Stimulated activated CD4-positive, alpha-beta T cell treated with anti-CD3 and anti-CD28 coated beads, Interleukin-4, amount 100 ng/mL, for 48 hours (primary cell): ENCODE results near the gene ITIH2.
"Not testable (repeated sequence)": the region's sequence is repeated elsewhere in the genome, so short reads cannot be mapped to it uniquely, and the experiment has no call there.

Experiments
- DNase-seq, 2 donors: peaks; one replicate each; pipeline ENCODE4 v3.0.0-alpha.2; 2020; ENCODE audit warnings: low read depth in 2 of 2

Gene ITIH2, protein sequence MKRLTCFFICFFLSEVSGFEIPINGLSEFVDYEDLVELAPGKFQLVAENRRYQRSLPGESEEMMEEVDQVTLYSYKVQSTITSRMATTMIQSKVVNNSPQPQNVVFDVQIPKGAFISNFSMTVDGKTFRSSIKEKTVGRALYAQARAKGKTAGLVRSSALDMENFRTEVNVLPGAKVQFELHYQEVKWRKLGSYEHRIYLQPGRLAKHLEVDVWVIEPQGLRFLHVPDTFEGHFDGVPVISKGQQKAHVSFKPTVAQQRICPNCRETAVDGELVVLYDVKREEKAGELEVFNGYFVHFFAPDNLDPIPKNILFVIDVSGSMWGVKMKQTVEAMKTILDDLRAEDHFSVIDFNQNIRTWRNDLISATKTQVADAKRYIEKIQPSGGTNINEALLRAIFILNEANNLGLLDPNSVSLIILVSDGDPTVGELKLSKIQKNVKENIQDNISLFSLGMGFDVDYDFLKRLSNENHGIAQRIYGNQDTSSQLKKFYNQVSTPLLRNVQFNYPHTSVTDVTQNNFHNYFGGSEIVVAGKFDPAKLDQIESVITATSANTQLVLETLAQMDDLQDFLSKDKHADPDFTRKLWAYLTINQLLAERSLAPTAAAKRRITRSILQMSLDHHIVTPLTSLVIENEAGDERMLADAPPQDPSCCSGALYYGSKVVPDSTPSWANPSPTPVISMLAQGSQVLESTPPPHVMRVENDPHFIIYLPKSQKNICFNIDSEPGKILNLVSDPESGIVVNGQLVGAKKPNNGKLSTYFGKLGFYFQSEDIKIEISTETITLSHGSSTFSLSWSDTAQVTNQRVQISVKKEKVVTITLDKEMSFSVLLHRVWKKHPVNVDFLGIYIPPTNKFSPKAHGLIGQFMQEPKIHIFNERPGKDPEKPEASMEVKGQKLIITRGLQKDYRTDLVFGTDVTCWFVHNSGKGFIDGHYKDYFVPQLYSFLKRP

DNA sequence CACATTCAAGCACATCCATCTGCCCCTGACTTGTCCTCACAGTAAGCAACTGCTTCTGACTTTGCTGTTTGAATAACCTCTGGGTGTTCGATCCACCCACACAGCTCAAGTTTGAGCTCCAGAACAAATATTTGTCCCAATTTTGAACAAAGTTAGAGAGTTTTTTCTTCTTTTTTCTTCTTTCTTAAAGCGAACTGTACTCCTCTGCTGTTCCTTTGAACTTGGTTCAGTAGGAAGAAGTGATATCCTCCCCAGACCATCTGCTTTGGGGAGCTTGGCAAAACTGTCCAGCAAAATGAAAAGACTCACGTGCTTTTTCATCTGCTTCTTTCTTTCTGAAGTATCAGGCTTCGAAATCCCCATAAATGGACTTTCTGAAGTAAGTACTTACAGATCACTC lies at the start of gene ITIH2:
Gene ITIH2, plus strand, starts transcription at position 177 of the 400 bp plus-strand sequence. Its CDS starts 119 bp downstream, at position 296.
- DNase-seq, result no peak

DNA sequence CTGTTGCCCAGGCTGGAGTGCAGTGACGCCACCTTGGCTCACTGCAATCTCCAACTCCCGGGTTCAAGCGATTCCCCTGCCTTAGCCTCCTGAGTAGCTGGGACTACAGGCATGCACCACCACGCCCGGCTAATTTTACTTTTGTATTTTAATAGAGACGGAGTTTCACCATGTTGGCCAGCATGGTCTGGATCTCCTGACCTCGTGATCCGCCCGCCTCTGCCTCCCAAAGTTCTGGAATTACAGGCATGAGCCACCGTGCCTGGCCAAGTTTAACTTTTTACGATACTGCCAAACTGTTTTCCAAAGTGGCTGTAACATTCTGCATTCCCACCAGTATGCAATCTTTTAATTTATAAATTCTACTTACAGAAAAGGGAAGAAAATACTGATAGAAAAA lies 46.0 kb upstream of the ITIH2 start:
- DNase-seq, result not testable (repeated sequence)

DNA sequence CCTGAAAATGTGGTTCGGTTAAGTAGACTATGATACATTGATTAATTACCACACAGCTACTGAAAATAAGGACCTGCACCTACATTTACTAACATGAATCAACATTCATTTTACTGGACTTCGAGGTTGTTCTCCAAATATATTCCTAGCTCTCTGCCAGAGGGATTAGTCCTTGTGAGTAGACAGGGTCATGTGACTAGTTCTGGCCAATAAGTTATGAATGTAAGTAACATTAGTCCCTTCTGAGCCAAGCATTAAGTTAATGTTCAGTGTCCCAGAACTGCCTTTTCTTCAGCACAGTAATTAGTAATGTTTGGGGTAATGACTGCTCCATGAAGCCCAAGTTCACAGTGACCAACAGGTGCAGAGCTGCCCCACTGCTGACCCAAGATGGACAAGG lies 45.6 kb upstream of the ITIH2 start:
- no peak for DNase-seq

DNA sequence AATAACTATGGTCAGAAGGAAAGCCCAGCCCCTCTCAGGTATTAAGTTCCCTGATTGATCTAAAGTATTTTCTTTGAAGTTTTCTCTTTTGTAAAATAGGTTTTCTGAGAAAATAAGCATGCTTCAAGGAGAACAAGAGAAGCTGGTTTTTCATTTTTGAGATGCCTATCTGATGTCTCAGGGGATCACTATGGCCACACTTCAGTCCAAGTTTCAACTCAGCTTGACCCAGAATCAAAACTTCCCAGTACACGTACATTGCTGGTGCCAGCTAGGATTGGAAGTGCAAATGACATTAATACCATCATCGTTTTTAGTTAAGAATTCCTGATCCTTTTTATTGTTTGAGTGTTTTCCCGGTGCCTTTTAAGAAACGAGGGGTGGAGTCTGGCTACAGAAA lies 43.6 kb upstream of the ITIH2 start:
- no peak for DNase-seq

DNA sequence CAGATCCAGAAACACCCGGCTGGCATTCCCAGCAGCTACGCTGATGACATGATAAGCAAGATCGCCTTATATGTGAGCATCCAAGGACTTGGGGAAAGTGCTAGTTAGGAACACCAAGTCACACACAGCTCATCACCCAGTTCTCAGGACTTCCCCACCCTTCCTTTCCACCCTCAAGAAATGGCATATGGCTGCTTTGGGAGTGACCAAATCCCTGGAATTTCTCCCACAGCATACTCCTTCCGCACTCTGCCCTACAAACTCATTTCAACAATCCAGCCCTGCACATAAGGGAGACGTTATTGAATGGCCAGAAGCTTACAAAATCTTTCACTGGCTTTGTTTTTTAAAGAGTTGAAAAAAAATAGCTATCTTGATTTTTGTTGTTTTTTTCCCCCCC lies 40.6 kb upstream of the ITIH2 start:
- no peak for DNase-seq

DNA sequence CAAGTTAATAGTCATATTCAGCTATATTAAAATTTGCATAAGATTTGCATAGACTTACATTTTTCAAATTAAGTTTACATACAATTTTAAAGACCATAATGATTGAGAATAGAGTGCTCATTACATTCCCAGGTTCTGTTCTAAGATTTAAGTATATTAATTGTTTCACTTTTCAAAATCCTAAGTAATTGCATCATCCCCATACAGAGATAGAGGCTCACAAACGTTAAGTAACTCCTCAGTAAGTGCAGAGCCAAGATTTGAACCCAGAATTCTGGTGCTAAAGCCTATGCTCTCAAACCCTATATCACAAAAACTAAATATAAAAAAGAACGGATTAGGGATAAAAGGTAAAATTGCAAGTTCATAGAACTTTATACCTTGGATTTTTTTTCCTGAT lies 38.4 kb upstream of the ITIH2 start:
- no peak for DNase-seq

DNA sequence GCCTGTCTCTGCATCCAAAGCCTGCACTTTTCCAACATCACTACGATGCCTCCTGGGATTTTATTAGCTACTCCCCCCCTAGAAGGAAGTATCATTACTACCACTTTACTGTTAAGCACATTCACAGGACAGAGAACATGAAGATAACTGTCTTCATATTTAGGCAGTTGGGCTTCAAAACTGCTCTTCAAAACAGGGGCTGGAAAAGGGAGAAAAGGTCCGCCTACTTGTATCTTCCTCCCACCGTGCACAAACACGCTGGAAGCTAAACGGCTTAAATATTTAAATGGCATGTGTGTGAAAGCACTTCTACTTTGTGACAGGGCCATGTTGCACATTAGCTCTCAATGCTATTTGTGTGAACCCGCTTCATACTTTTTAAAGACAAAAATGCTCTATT lies 37.3 kb upstream of the ITIH2 start:
- DNase-seq, result no peak

DNA sequence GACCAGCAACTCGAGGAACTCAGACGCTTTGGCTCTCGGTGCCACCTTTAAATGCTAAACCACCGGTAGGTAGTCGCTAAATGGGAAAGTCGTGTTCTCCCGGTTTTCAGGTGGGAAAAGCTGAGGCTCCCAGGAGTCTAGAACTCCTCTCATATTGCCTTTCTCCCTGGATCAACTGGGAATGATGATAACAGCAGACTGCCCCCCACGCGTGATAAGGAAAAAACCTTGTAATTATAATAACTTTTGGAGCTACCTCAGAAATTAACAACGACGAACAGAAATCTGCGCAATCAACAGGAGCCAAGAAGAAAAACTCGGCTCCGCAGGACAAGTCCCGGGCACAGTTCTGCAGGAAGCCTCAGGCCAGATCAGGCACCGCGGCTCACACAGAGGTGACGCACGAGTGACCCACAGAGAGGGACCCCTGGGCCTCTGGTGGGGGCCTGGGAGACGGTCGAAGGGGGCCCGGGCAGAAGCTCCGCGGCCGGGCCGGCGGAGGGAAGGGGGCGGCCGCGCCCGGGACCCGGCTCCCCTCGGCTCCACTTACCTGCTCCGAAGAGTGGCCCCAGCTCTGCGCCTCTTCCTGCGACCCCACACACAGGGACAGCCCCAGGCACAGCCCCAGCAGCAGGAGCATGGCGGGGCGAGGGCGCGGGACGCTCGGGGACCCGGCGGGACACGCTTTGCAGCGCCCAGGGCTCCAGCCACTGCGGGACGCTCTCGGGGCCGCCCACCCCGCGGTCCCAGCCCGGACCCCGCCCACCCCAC lies 36.7 kb upstream of the ITIH2 start, which contains the start of gene ITIH5:
Gene ITIH5, minus strand, starts transcription at position 714 of the 771 bp plus-strand sequence. Its CDS starts 74 bp downstream, at position 640.
- no peak for DNase-seq

DNA sequence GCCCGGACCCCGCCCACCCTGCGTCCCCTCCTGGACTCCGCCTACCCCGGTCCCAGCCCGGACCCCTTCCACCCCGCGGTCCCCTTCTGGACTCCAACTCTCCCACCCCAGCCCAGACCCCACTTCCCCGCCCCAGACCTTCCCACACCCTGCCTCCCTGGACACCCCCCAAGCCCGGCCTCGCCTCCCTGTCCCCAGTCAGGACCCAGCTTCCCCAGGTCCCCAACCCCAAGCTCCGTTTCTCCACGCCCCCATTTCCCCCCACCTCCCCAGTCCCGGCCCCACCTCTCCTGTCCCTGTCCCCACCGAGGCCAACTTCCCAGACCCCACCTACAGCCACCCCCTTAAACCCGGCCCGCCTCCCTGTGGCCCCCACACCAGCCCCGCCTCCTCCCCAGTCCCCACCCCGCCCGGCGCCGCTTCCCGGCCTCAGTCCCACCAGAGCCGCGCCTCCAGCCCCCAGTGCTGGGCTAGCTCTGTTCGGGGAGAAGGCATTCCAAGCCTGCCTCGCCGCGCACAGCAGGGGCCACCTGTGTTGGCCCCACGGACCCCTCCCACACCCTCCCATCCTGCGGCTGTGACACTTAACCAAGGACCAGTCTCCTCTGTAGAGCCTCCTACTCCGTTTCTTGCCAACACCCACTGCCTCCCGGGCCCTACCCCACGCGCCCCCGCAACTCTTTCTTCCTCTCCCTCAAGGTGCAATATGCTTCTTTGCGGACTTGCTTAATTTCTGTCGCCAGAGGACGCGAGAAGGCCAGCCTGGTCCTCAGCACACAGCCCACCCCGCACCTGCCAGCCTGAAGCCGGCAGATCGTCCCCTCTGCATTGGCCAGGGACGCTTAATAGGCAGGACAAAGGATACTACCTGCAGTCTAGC lies 35.6 kb upstream of the ITIH2 start:
- no peak for DNase-seq

DNA sequence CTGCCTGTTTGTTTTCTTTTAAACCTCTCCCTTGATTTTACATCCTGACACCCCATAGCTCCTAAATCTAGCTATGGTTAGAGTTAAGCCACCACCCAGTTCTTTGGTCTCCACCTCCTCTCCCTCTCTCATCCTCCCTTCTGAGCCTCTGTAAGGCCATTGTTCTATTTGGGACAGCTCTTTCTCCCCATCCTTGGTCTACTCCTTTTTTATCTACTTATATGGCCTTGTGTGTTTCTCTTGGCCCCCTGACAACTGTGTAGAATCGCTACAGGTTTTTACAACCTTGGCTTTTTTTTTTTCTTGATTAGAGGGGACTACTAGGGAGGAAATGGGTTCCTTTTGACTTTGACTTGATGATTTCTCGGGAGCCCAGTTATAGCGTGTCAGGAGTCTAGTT lies 33.0 kb upstream of the ITIH2 start:
- no peak for DNase-seq

DNA sequence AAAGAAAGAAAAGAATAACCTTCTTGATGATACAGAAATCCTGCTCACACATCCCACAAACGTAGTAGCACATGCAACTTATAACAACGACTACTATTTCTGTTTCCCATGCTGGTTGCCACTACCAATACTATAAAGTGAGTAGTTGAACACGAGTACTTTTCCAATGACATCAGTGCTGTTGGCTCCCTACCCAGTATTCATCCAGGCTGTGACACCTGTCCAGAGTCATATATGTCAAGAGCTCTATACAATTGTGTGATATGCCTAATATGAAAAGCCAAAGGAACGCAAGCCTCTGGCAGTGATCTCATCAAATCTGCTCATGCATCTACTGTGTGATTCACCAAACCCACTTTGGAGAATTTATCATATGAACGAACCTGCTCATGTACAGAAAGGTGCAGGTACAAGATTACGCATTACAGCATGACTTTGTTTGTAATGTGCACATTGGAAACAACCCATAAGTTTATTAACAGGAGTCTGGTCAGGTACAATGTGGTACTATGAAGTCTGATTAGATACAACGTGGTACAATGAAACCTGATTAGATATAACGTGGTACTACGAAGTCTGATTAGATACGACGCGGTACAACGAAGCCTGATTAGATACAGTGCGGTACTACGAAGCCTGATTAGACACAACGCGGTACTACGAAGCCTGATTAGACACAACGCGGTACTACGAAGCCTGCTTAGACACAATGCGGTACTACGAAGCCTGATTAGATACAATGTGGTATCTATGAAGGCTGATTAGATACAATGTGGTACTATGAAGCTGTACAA lies 30.6 kb upstream of the ITIH2 start:
- DNase-seq, result no peak

DNA sequence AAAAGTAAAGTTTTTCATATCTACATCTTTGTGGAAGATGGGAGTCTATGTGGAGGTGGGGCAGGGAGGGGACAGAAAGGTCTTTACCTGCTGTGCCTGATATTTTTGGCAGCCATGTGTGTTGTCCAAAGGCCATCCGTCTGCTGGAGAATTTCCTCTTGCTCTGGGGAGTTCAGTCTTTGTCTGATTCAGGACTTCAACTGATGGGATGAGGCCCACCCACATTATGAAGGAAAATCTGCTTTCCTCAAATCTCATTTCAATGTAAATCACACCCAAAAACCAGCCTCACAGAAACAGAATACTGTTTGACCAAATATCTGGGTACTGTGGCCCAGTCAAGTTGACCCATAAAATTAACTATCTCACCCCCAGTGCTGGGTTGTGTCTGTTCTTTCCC lies 23.9 kb upstream of the ITIH2 start:
- DNase-seq, result no peak

DNA sequence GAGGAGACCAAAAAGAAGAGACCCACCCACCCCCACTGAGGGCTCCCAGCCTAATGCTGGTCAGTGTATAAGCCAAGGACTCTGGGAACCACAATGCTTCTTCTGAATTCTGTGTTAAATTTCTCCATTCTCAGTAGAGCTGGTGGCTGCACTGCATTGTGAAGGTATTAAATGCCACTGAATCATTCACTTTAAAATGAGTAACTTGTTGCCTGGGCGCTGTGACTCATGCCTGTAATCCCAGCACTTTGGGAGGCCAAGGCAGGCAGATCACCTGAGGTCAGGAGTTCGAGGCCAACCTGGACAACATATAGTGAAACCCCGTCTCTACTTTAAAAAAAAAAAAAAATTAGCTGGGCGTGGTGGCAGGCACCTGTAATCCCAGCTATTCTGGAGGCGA lies 23.0 kb upstream of the ITIH2 start:
- DNase-seq, result not testable (repeated sequence)

DNA sequence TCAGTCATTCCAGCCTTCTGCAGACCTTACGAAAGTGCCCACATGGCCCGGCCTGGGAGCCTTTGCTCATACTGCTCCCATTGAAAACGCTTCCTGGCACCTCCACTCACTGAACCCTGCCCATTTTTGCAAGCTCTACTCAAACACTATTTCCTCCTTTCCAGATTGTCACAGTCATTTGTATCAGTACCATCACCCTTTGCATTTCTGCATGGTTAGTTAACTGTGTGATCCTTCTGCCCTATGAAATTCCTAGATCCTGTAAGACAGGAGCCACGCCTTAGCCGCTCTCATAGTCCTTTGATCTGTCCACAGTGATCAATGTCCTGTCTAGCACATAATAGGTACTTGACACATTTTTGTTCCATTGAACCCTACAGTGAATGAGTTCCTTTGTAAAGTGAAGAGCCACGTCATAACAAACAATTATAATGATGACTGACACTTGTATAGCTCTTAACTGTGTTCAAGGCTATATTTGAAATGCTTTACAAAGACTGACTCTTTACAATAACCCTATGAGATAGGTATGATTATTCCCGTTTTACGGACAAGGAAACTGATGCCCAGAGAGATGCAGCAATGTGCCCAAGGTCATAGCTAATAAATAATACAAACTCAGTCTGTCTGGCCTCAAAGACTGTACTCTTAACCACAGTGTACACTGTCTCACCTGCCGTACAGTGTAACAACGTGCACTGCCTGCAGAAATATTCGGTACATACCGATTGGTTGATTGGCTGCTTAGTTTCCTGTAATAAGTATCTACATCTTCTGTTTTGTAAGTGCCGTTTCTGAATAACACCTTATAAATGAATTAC lies 16.6 kb upstream of the ITIH2 start:
- no peak for DNase-seq

DNA sequence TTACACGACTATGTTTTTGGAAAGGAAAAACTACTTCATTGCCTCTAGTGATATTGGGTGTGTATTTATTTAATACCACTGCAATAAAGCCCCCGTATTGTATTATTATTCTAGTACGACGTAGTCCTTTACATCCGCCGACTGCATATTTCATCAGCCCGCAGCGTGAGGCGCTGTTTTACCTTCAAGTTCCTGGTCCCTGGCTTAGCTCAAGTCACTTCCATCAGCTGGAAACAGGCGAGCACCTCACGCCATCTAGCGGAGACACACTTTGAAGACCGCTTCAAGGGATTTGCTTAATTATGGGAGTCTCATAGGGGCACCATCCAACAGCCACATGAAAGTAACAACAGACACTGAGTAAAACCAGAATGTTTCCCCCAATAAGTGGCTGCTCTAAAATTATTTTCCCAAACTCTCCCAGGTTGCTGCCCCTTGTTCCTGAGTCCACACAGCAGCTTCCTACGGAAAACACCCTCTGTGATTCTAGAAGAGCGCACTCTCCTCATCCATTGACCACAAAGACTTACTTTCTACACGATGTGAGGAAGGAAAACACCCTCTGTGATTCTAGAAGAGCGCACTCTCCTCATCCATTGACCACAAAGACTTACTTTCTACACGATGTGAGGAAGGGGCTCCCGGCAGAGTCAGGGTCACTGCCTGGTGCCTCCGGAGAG lies 15.7 kb upstream of the ITIH2 start:
- peak; percentile 59 to 67 for DNase-seq

DNA sequence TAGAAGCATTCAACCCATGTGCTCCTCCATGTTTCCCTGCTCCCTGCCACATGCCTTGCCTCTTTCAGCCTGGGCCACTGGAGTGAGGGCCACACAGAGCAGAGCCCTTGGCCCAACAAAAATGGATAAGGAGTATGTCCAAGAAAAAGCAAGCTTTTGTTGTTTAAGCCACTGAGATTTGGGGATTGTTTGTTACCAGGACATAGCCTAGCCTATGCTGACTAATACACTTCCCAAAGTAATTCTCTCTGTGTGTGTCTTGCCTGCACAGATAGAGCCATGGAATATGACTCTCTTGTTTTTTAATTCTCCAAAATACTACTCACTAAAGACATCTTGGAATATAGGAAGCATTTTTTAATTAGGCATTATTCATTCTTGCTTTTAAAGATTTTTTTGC lies 13.5 kb upstream of the ITIH2 start:
- DNase-seq, result no peak

DNA sequence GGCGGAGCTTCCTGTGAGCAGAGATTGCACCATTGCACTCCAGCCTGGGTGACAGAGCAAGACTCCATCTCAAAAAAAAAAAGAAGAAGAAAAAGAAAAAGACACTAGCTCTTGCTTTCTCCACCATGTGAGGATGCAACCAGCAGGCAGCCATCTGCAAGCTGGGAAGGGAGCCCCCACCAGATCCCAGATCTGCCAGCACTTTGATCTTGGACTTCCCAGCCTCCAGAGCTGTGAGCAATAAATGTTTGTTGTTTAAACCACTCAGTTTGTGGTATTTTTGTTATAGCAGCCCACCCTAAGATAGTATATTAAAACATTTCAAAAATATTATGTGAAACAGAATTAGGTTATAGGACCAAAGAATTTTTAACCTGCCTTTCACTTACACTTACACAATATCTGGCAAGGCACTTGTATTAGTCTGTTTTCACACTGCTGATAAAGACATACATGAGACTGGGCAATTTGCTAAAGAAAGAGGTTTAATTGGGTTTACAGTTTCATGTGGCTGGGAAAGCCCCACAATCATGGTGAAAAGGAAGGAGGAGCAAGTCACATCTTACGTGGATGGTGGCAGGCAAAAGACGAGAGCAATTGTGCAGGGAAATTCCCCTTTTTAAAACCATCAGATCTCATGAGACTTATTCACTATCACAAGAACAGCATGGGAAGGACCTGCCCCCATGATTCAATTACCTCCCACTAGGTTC lies 12.1 kb upstream of the ITIH2 start:
- DNase-seq, result not testable (repeated sequence)

DNA sequence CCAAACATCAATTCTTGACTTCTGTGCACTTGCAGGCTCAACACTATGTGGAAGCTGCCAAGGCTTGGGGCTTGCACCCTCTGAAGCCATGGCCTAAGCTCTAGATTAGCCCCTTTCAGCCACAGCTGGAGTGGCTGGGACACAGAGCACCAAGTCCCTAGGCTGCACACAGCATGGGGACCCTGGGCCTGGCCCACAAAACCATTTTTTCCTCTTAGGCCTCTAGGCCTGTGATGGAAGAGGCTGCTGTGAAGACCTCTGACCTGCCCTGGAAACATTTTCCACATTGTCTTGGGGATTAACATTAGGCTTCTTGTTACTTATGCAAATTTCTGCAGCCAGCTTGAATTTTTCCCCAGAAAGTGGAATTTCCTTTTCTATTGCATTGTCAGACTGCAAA lies 10.7 kb upstream of the ITIH2 start:
- not testable (repeated sequence) for DNase-seq
